ENCODE data around the gene MARCKS.
"Not testable (repeated sequence)": the region's sequence is repeated elsewhere in the genome, so short reads cannot be mapped to it uniquely, and the experiment has no call there.

Gene MARCKS

GRCh38 chr6:113888493-113888892 is 31.3 kb downstream of the MARCKS start:
- DNase-seq: no peak

- DNase-seq: no peak
Observed at GRCh38 chr6:113888956-113889630, 31.9 kb downstream of the MARCKS start.

GRCh38 chr6:113893451-113893850 is 36.3 kb downstream of the MARCKS start:
- DNase-seq: no peak

- DNase-seq: no peak
Observed at GRCh38 chr6:113893866-113894265, 36.7 kb downstream of the MARCKS start.

GRCh38 chr6:113894712-113895674 is 37.8 kb downstream of the MARCKS start:
- peak; percentile 3 for DNase-seq

- DNase-seq: no peak
Observed at GRCh38 chr6:113901482-113901881, 44.3 kb downstream of the MARCKS start.

- DNase-seq: no peak
Observed at GRCh38 chr6:113903666-113904330, 46.7 kb downstream of the MARCKS start.

GRCh38 chr6:113907102-113907815 is 50.1 kb downstream of the MARCKS start:
- no peak for DNase-seq

- DNase-seq: no peak
Observed at GRCh38 chr6:113908801-113909200, 51.7 kb downstream of the MARCKS start.

GRCh38 chr6:113909224-113909856 is 52.2 kb downstream of the MARCKS start:
- DNase-seq: peak; percentile 51

- not testable (repeated sequence) for DNase-seq
Observed at GRCh38 chr6:113910285-113910684, 53.1 kb downstream of the MARCKS start.

Measured in NCI-H1694 treated with DMSO at 0.1 percent for 48 hours (cell line).